GM23248 (cell line): ENCODE results near the gene CCDC201. TPM values are rescaled to one million over a fixed set of nuclear protein-coding genes. Genes with fewer than 3 reads are reported as not detected.
A peak's percentile ranks its signal among the peaks of the same experiment; 100 is the strongest.

Experiments
- DNase-seq: peaks from one replicate; pipeline ENCODE4 v3.0.0-alpha.2; 2015
- H2AFZ ChIP-seq: fragments of 200-600 bp; sonication (generic); 2 replicates; pipeline ENCODE4 v1.6.1; 2016; ENCODE audit warnings: antibody characterized with exemption
- H3F3A ChIP-seq: fragments of 200-600 bp; sonication (generic); 2 replicates; pipeline ENCODE4 v1.6.1; 2016; ENCODE audit warnings: mild to moderate bottlenecking, antibody characterized with exemption, mixed run types; ENCODE audit not compliant: insufficient read depth
- H3K27ac ChIP-seq: fragments of 200-600 bp; sonication (generic); 2 replicates; pipeline ENCODE4 v1.5.1; 2016; ENCODE audit warnings: mild to moderate bottlenecking
- H3K27me3 ChIP-seq: fragments of 200-600 bp; sonication (generic); replicated peaks from 2 replicates; pipeline ENCODE4 v1.6.1; 2016; ENCODE audit warnings: mild to moderate bottlenecking; ENCODE audit not compliant: insufficient read depth
- H3K36me3 ChIP-seq: fragments of 200-600 bp; sonication (generic); 2 replicates; pipeline ENCODE4 v1.6.1; 2016; ENCODE audit warnings: low read depth, mild to moderate bottlenecking
- H3K4me1 ChIP-seq: fragments of 200-600 bp; sonication (generic); 2 replicates; pipeline ENCODE4 v1.6.1; 2016; ENCODE audit warnings: mild to moderate bottlenecking; ENCODE audit not compliant: insufficient read depth
- H3K4me2 ChIP-seq: fragments of 200-600 bp; sonication (generic); one replicate; pipeline ENCODE4 v1.6.1; 2016; ENCODE audit warnings: mild to moderate bottlenecking; ENCODE audit not compliant: unreplicated experiment
- H3K4me3 ChIP-seq: fragments of 200-600 bp; sonication (generic); 2 replicates; pipeline ENCODE4 v1.5.1; 2016; ENCODE audit warnings: mild to moderate bottlenecking
- H3K79me2 ChIP-seq: fragments of 200-600 bp; sonication (generic); 2 replicates; pipeline ENCODE4 v1.6.1; 2016; ENCODE audit warnings: mild to moderate bottlenecking; ENCODE audit not compliant: insufficient read depth
- H3K9ac ChIP-seq: fragments of 200-600 bp; sonication (generic); 2 replicates; pipeline ENCODE4 v1.6.1; 2016; ENCODE audit warnings: mild to moderate bottlenecking
- H3K9me2 ChIP-seq: fragments of 200-600 bp; sonication (generic); 2 replicates; pipeline ENCODE4 v1.6.1; 2016; ENCODE audit warnings: mixed run types, mild to moderate bottlenecking, moderate library complexity; ENCODE audit not compliant: insufficient read depth
- H3K9me3 ChIP-seq: fragments of 200-600 bp; sonication (generic); one replicate; pipeline ENCODE4 v1.6.1; 2017; ENCODE audit warnings: low read depth
- H4K20me1 ChIP-seq: fragments of 200-600 bp; sonication (generic); 2 replicates; pipeline ENCODE4 v1.6.0; 2016; ENCODE audit not compliant: insufficient read depth
- EZH2 ChIP-seq: fragments of 200-600 bp; sonication (generic); IDR thresholded peaks from 2 replicates; pipeline ENCODE4 v1.6.1; 2018; ENCODE audit warnings: antibody characterized with exemption, mild to moderate bottlenecking; ENCODE audit not compliant: insufficient read depth, poor library complexity, severe bottlenecking
- EZH2phosphoT487 ChIP-seq: fragments of 200-600 bp; sonication (generic); IDR thresholded peaks from 2 replicates; pipeline ENCODE4 v1.6.1; 2018; ENCODE audit warnings: antibody characterized with exemption, moderate library complexity, mild to moderate bottlenecking, low read depth; ENCODE audit not compliant: insufficient read depth
- WGBS, 2 experiments: methylation state at CpG; one replicate each; pipeline ENCODE4 v1.1.6; 2015 to 2017; ENCODE audit warnings: low lambda C conversion rate in 2 of 2, low coverage in 1 of 2; ENCODE audit errors: missing lambda C conversion rate in 2 of 2; 5-methylcytosine and 5-hydroxymethylcytosine counted together
- in situ Hi-C: fragments of 300-500 bp; cut with MboI; formaldehyde crosslinking; loops from 2 replicates; pipeline ENCODE4 v1.15.0; 2020
- polyA plus RNA-seq: library from polyadenylated mRNA; unstranded; fragments of >200 nt; fragmentation: Nextera tagmentation; extraction: Ambion mirVana; gene quantifications from 2 replicates; pipeline ENCODE4 v1.2.1, GENCODE V29; 2016
- total RNA-seq: library from RNA; depleted of rRNA; stranded (reverse); fragments of >200 nt; shearing (Covaris generic); gene quantifications from 2 replicates; pipeline ENCODE4 v1.2.3, GENCODE V29; 2014

The CCDC201 gene
- total and polyA plus RNA-seq, 2 experiments from 2014 or later = not detected

DNA sequence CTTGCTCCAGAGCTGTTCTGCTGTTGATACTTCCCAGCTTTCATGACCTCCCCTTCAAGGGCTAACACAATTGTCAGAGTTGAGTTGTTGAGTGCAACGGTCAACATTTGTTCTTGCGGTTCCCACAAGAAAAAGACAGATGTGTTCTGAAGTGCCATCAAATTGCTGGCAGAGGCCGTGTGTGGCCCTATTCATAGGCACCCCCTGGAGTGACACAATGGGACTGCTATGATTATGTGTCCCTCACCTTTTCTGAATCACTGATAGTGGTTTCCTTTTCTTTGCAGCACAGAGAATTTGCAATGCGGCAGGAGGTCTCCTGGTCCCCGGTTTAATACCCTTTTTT lies 9.6 kb upstream of the CCDC201 start:
- H3K27ac ChIP-seq = peak overlapping the region; percentile 85
- in situ Hi-C loops = loop anchor here (25.0 kb wide), 1 partner anchor 1930 kb away; no protein-coding TSS in a partner anchor
- peaks cover 22% of the 10 kb centered on the region for H3F3A ChIP-seq
- no peak overlapping the region for H2AFZ ChIP-seq
- no peak overlapping the region for H3K4me3 ChIP-seq
- no peaks in the 10 kb centered on the region for H3K9me3 ChIP-seq
- H3K4me1 ChIP-seq = peaks cover 21% of the 10 kb centered on the region
- H3K9me2 ChIP-seq = no peaks in the 10 kb centered on the region
- TF ChIP-seq EZH2phosphoT487 (no peak), EZH2 (no peak)
- 81% methylated on average over 5 of the region's 5 CpGs for WGBS, 2 experiments
- H4K20me1 ChIP-seq = no peaks in the 10 kb centered on the region
- no peaks in the 10 kb centered on the region for H3K27me3 ChIP-seq
- 0 out of 2 replicates have a peak overlapping the region, but pooled peaks have one; percentile 22 for H3K9ac ChIP-seq
- H3K79me2 ChIP-seq = no peaks in the 10 kb centered on the region
- no peaks in the 10 kb centered on the region for H3K36me3 ChIP-seq
- no peak for DNase-seq
- H3K4me2 ChIP-seq = no peak overlapping the region

DNA sequence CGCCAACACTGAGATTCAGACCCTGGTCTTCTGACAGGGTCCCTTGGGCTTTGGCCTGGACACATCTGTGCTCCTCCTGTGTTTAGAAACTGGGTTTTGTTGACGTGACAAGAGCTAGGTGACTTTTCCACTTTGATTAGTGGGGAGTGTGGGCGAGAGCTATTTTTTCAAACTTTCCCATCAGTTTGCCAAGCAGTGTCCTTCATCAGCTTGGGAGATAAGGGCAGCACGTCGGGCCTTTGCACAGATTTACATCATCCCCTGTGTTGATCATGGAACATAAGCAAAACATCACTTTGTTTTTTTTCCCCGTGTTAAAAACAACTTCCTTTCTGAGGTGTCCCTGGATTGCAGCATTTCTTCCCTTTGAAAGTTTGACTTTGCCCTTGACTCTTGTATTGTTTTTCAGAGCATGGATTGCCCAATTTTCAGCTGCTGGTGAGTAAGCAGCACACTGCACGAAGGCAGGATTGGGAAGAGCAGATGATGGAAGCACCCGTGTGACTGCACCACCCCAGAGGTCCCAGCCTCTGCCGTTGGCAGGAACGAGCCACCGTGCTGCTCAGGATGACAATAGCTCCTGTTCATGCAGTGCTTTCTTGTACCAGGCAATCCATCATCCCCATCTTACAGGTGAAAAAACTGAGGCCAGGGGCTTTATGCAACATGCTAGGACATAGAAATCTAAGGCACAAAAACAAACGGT lies 9.0 kb upstream of the CCDC201 start:
- Histone ChIP-seq H2AFZ (0 out of 2 replicates have a peak overlapping the region, but pooled peaks have one; percentile 14), H3K27ac (peak overlapping the region; percentile 85)

DNA sequence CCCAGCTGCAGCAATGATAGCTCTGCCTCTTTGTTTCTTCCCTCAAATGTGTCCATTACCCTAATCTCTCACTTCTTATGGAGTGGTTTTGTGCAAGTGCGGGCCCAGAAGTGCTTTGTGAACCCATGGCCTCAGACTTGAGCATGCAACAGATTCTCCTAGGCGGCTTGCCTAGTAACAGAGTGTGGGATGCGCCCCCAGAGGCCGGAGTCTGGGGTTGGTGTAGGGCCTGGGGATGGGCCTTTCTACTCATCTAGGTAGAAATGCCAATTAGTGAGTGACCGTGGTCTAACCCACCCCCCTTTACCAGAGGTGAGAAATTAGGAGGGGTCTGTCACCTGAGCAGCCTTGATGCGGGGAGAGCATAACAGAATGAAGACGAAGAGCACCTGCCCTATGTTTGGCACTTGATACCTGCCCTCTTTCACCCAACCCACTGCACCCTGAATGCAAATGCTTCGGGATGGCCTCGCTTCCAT lies 8.4 kb upstream of the CCDC201 start:
- H3F3A ChIP-seq = peaks cover 22% of the 10 kb centered on the region
- H3K9me2 ChIP-seq = no peaks in the 10 kb centered on the region
- H3K4me3 ChIP-seq = no peak overlapping the region
- peak overlapping the region; percentile 59 for H3K9ac ChIP-seq
- no peaks in the 10 kb centered on the region for H3K27me3 ChIP-seq
- 91 to 93% methylated on average over 9 of the region's 9 CpGs for WGBS, 2 experiments
- 0 out of 2 replicates have a peak overlapping the region, but pooled peaks have one; percentile 14 for H2AFZ ChIP-seq
- TF ChIP-seq EZH2 (no peak), EZH2phosphoT487 (no peak)
- peaks cover 21% of the 10 kb centered on the region for H3K4me1 ChIP-seq
- H3K79me2 ChIP-seq = no peaks in the 10 kb centered on the region
- no peaks in the 10 kb centered on the region for H4K20me1 ChIP-seq
- no peaks in the 10 kb centered on the region for H3K9me3 ChIP-seq
- in situ Hi-C loops = loop anchor here (25.0 kb wide), 1 partner anchor 1931 kb away; no protein-coding TSS in a partner anchor
- H3K36me3 ChIP-seq = no peaks in the 10 kb centered on the region
- peak overlapping the region; percentile 3 for H3K4me2 ChIP-seq
- DNase-seq = no peak
- H3K27ac ChIP-seq = peak overlapping the region; percentile 85

More for the DNA sequence above, 9.0 kb upstream of the CCDC201 start:
- no peaks in the 10 kb centered on the region for H4K20me1 ChIP-seq
- H3K27me3 ChIP-seq = no peaks in the 10 kb centered on the region
- H3K9me2 ChIP-seq = no peaks in the 10 kb centered on the region
- H3K79me2 ChIP-seq = no peaks in the 10 kb centered on the region
- TF ChIP-seq EZH2 (no peak), EZH2phosphoT487 (no peak)
- no peaks in the 10 kb centered on the region for H3K9me3 ChIP-seq
- peak overlapping the region; percentile 3 for H3K4me2 ChIP-seq
- H3K4me3 ChIP-seq = no peak overlapping the region
- no peaks in the 10 kb centered on the region for H3K36me3 ChIP-seq
- in situ Hi-C loops = loop anchor here (25.0 kb wide), 1 partner anchor 1930 kb away; no protein-coding TSS in a partner anchor
- peak; percentile 95 for DNase-seq
- whole genome bisulfite sequencing, 2 experiments = 31 to 35% methylated on average over 12 of the region's 12 CpGs
- H3K4me1 ChIP-seq = peaks cover 21% of the 10 kb centered on the region
- H3F3A ChIP-seq = peaks cover 22% of the 10 kb centered on the region
- peak overlapping the region; percentile 59 for H3K9ac ChIP-seq

DNA sequence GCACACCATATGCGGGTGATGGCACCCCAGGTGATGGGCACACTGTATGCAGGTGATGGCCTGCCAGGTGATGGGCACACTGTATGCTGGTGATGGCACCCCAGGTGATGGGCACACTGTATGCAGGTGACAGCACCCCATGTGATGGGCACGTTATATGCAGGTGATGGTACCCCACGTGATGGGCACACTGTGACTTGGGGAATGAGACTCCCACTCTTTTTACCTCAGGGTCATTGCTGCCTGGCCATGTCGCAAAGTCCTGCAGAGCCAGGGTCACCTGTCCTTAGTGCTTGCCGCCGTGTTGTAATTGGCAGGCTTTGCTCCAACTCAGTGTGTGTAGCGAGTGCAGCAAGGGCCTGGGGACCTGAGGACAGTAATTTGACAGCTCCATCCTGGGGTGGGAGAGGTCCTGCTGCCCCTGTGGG lies 7.6 kb upstream of the CCDC201 start:
- H3K9ac ChIP-seq = no peak overlapping the region
- no peak overlapping the region for H2AFZ ChIP-seq
- peaks cover 16% of the 10 kb centered on the region for H3F3A ChIP-seq
- H3K4me2 ChIP-seq = no peak overlapping the region
- H3K9me2 ChIP-seq = no peaks in the 10 kb centered on the region
- H3K27ac ChIP-seq = no peak overlapping the region
- WGBS, 2 experiments = 81 to 90% methylated on average over 7 of the region's 7 CpGs
- no peaks in the 10 kb centered on the region for H3K36me3 ChIP-seq
- no peaks in the 10 kb centered on the region for H3K27me3 ChIP-seq
- no peak for DNase-seq
- TF ChIP-seq EZH2phosphoT487 (no peak), EZH2 (no peak)
- H3K9me3 ChIP-seq = no peaks in the 10 kb centered on the region
- peaks cover 14% of the 10 kb centered on the region for H3K4me1 ChIP-seq
- H3K79me2 ChIP-seq = no peaks in the 10 kb centered on the region
- H4K20me1 ChIP-seq = no peaks in the 10 kb centered on the region
- in situ Hi-C loops = loop anchor here (25.0 kb wide), 1 partner anchor 1932 kb away; no protein-coding TSS in a partner anchor
- H3K4me3 ChIP-seq = no peak overlapping the region
